Right lobe of liver (tissue), 6 donors: ENCODE results near the gene BEGAIN. TPM values are rescaled to one million over a fixed set of nuclear protein-coding genes. Genes with fewer than 3 reads are reported as not detected.

Experiments used
- ATAC-seq, 4 donors: fragments of 200-7000 bp; cut with Tn5 transposase; one replicate each; pipeline ENCODE4 v1.9.1; 2020; ENCODE audit warnings: mild to moderate bottlenecking in 4 of 4, moderate library complexity in 4 of 4
- DNase-seq, 3 donors: peaks; one replicate each; pipeline ENCODE4 v3.0.0-alpha.2; 2020
- H3K27ac ChIP-seq, 3 donors: fragments of 200-600 bp; one replicate each; pipeline ENCODE4 v1.8.0; 2022
- H3K27me3 ChIP-seq, 2 donors: fragments of 200-600 bp; one replicate each; pipeline ENCODE4 v1.8.0; 2022
- H3K36me3 ChIP-seq, 4 donors: fragments of 200-600 bp; sonication (generic) in 1 of 4; one replicate each; pipeline versions ENCODE4 v1.5.1 to v1.8.0; 2017 to 2022; ENCODE audit warnings: control low read depth in 1 of 4
- H3K4me1 ChIP-seq, 4 donors: fragments of 200-600 bp; sonication (generic) in 1 of 4; one replicate each; pipeline versions ENCODE4 v1.5.1 to v1.8.0; 2017 to 2022; ENCODE audit warnings: control low read depth in 1 of 4
- H3K4me3 ChIP-seq, 3 donors: fragments of 200-600 bp; one replicate each; pipeline ENCODE4 v1.8.0; 2022
- H3K9me3 ChIP-seq, 4 donors: fragments of 200-600 bp; sonication (generic) in 1 of 4; one replicate each; pipeline versions ENCODE4 v1.5.1 to v1.8.0; 2017 to 2022; ENCODE audit warnings: control low read depth in 1 of 4
- CTCF ChIP-seq, 4 donors: fragments of 200-600 bp in 3 of 4; fragments of 450-650 bp in 1 of 4; IDR thresholded peaks; one replicate each; pipeline versions ENCODE4 v1.5.1 to v1.8.0; 2016 to 2022; ENCODE audit warnings: antibody characterized with exemption in 4 of 4, mild to moderate bottlenecking in 2 of 4
- POLR2A ChIP-seq: fragments of 450-650 bp; IDR thresholded peaks from one replicate; pipeline ENCODE4 v1.6.1; 2017; ENCODE audit warnings: antibody characterized with exemption, mild to moderate bottlenecking
- WGBS: methylation state at CpG from one replicate; pipeline ENCODE4 v1.1.6; 2018; ENCODE audit warnings: low coverage, low lambda C conversion rate; ENCODE audit not compliant: insufficient coverage; ENCODE audit errors: missing lambda C conversion rate; 5-methylcytosine and 5-hydroxymethylcytosine counted together
- intact Hi-C, 2 donors: fragments of 100-400 bp; cut with DNase I; formaldehyde crosslinking; loops; one replicate each; pipeline versions ENCODE4 v1.11.2 to v1.14.1; 2022
- total RNA-seq, 6 experiments: library from RNA; depleted of rRNA in 2 of 6; stranded (reverse); fragments of >200 nt in 2 of 6; fragmentation: NEBNext Ultra II Directional in 3 of 6; extraction: Animal tissue kit (Norgen Biotek cat#: 25700) in 3 of 6; gene quantifications; one replicate each; pipeline versions ENCODE4 v1.1.0 to v1.2.4, GENCODE V29; 2016 to 2023
- donor health status: DM: no; HTN: yes; CAD: no.
- donor health status: DM: no; HTN: no; CAD: no.
- donor health status: DM: no; HTN: no; CAD: no.
- donor health status: DM: no; HTN: yes; CAD: no.
- donor health status: DM: no; HTN: yes; CAD: no.

BEGAIN gene
- total RNA-seq, 6 experiments from 2014 or later: 0.12 to 0.61 (median 0.34) TPM

DNA sequence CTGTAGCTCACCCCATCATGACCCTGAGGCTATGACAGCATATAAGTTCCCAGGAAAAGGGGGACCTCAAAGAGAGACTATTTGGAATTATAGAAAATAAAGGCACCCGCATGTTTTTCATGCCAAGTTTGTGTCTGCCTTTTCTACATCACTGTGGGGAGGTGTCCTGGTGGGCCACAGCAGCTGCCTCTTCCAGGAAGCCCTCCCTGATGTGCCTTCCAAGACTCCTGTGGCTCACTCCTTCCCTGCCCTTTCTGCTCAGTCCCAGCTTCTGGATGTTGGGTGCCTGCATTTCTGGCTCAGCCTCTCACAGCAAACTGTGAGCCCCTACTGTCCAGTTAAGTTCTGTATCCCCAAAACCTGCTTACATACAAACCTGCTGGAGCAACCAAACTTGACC lies 36.3 kb upstream of the BEGAIN start:
- 57% methylated on average over 1 of the region's 1 CpG for WGBS
- H3K27me3 ChIP-seq: no peaks in the 10 kb centered on the region
- TF ChIP-seq CTCF (IDR thresholded peaks at IDR 0.05): no peak
- TF ChIP-seq POLR2A: no peak
- ATAC-seq (no peak), DNase-seq (peak in 2 of 3 donors; percentile 3 to 4)
- peaks cover 0 to 7% (median 3%) of the 10 kb centered on the region in 4 donors for H3K4me1 ChIP-seq
- no peak overlapping the region for H3K4me3 ChIP-seq
- no peaks in the 10 kb centered on the region for H3K36me3 ChIP-seq
- intact Hi-C loops: no loop called here
- no peaks in the 10 kb centered on the region for H3K9me3 ChIP-seq
- no peak overlapping the region for H3K27ac ChIP-seq

DNA sequence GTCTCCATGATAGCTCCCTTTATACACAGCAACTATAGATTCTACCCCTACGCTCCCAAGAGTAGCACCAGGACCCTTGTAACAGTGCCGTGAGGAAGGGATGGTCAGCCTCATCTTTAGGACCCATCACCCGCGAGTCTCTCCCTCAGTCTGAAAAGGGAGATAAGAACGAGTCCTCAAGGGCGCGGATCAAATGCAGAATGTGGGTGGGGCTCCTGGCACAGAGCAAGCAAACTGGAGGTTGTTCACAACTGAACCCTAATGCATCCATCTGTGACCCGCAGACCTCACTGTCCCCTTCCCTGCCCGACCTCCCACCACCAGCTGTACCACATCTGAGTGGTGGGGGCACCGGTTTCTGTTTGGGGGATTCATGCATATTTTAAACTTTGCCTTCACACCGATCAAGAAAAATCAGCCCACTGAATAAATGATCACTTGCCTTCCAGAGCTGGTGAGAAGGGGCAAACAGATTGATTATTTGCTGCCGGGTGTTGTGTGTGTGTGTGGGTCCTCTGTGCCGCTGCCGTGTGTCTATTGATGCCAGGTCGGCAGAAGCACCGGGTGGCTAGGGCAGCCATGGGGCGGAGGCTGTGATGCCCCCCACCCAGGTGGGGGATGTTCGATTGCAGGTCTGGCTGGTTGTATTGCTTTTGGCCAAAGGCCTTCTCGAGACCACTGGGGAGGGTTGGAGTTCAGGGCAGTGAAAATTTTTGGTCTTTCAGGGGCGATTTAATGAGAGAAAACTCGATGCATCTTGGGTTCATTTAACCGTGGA lies 35.7 kb upstream of the BEGAIN start:
- WGBS: 63% methylated on average over 12 of the region's 22 CpGs
- TF ChIP-seq POLR2A: no peak
- TF ChIP-seq CTCF (IDR thresholded peaks at IDR 0.05): no peak
- Histone ChIP-seq H3K27ac (no peak overlapping the region), H3K4me3 (no peak overlapping the region), H3K27me3 (no peaks in the 10 kb centered on the region), H3K4me1 (peaks cover 0 to 14% (median 4%) of the 10 kb centered on the region in 4 donors), H3K9me3 (no peaks in the 10 kb centered on the region), H3K36me3 (no peaks in the 10 kb centered on the region)
- DNase-seq (peak; percentile 5 to 38 (median 26)), ATAC-seq (no peak)
- intact Hi-C loops: no loop called here

GRCh38 chr14:100622224-100622623 lies 35.0 kb upstream of the BEGAIN start:
- H3K4me1 ChIP-seq: peaks cover 0 to 19% (median 4%) of the 10 kb centered on the region in 4 donors
- no peak overlapping the region for H3K27ac ChIP-seq
- DNase-seq: peak; percentile 17 to 53 (median 43)
- no peaks in the 10 kb centered on the region for H3K36me3 ChIP-seq
- no peaks in the 10 kb centered on the region for H3K27me3 ChIP-seq
- WGBS: 60% methylated on average over 1 of the region's 8 CpGs
- intact Hi-C loops: no loop called here
- TF ChIP-seq CTCF (IDR thresholded peaks at IDR 0.05) (no peak), POLR2A (no peak)
- peak in 3 of 4 donors; percentile 5 to 34 (median 23) for ATAC-seq
- no peak overlapping the region for H3K4me3 ChIP-seq
- no peaks in the 10 kb centered on the region for H3K9me3 ChIP-seq

DNA sequence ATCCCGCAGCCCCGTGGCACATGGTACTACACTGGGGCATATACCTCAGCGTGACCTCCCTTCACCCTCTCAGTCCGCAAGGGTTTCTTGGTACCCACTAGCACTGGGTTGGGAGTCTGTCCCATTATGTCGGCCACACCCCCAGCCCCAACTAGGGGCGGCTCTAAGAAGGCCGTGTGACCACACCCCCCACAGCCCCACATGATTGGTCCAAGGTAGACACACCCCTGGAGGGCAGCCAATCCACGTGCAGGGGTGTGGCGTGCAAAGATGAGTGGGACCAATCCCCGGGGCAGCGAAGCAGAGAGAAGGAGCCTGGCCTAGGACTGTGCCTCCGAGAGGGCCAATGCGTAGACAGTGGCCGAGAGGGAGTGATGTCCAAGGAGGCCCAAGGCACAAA lies 34.6 kb upstream of the BEGAIN start:
- Histone ChIP-seq H3K36me3 (no peaks in the 10 kb centered on the region), H3K4me1 (peaks cover 0 to 21% (median 4%) of the 10 kb centered on the region in 4 donors), H3K27me3 (no peaks in the 10 kb centered on the region), H3K4me3 (no peak overlapping the region), H3K27ac (no peak overlapping the region), H3K9me3 (no peaks in the 10 kb centered on the region)
- ATAC-seq (no peak), DNase-seq (peak; percentile 8 to 43 (median 41))
- intact Hi-C loops: no loop called here
- 57% methylated on average over 5 of the region's 14 CpGs for WGBS
- TF ChIP-seq CTCF (IDR thresholded peaks at IDR 0.05) (no peak), POLR2A (no peak)
